VCaP (cell line): Measurements from ENCODE around the gene CCDC50.

Source experiments
- H3K27ac ChIP-seq: fragments of 450-650 bp; 2 replicates; pipeline ENCODE4 v1.5.1; 2017
- CTCF ChIP-seq: fragments of 450-650 bp; conservative IDR thresholded peaks from 2 replicates; pipeline ENCODE4 v1.5.1; 2017; ENCODE audit warnings: mild to moderate bottlenecking, moderate library complexity

CCDC50 gene

GRCh38 chr3:191381303-191381702, 52.1 kb downstream of the CCDC50 start:
- TF ChIP-seq CTCF, result no peak
- no peak overlapping the region for H3K27ac ChIP-seq

DNA sequence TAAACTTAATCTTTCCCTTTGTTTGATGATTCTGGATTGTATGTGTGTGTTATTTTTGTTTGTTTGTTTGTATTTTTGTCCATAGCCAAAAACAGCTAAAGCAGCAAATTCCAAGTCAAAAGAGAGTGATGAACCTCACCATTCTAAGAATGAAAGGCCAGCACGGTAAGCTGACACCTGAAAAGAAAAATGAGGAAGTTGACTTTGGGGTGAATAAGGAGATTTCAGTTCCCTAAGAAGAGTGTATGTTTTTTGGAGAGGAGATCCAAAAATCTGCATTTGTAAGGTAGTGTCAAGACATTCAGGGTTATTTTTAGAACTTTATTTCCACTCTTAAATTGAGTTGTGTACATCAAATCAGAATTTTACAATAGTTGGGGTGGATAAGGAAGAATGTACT, 53.5 kb downstream of the CCDC50 start:
- no peak overlapping the region for H3K27ac ChIP-seq
- no peak for TF ChIP-seq CTCF

GRCh38 chr3:191383124-191383523, 53.9 kb downstream of the CCDC50 start:
- no peak overlapping the region for H3K27ac ChIP-seq
- no peak for TF ChIP-seq CTCF

- H3K27ac ChIP-seq, result no peak overlapping the region
Measured at GRCh38 chr3:191385101-191385500, 55.9 kb downstream of the CCDC50 start.

DNA sequence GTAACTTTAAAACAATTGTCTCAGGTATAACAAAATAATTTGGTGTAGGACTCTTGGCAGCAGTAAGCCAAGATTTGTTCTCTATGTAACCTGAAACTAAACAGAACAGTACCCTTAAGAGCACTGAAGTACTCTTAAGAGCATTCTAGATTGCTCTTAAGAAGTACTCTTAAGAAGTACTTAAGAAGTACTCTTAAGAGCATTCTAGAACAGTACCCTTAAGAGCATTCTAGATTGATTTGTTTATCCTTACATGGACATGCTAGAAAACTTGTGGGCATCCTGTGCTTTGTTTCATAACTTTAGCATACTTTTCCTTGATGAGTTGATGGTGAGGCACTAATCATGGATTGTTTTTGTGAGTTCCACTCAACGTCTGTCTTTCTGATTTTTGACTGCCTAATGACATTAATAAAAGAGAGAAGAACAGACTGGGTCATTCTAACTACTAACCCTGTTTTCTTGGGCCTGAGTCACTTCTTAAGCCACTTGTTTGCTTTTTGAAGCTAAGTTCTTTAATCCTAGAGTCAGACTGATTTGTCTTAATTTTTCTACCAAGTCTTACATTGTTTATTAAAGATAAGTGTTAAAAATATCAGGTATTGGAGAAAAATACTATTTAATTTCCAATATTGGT, 58.4 kb downstream of the CCDC50 start:
- TF ChIP-seq CTCF, result no peak
- H3K27ac ChIP-seq, result no peak overlapping the region

More at GRCh38 chr3:191385101-191385500, 55.9 kb downstream of the CCDC50 start:
- TF ChIP-seq CTCF, result no peak

DNA sequence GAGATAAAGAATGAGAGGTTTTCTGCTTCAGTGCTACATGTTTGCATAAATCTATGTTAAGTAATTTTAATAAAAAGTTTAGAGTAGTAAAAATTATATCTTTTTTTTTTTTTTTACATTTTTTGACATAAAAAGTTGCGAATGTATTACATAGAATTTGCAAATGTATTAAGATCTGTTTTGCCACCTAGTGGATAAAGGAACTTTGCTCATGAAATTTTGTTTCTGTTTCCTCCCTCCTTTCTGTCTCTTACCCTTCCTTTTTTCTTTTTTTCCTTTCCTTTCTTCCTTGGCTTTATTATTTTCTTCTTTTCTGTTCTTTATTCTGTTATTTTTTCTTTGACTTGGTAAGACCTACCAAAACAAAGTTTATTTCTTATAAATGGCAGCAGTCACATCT, 59.6 kb downstream of the CCDC50 start:
- no peak overlapping the region for H3K27ac ChIP-seq
- TF ChIP-seq CTCF, result peak; percentile 66

DNA sequence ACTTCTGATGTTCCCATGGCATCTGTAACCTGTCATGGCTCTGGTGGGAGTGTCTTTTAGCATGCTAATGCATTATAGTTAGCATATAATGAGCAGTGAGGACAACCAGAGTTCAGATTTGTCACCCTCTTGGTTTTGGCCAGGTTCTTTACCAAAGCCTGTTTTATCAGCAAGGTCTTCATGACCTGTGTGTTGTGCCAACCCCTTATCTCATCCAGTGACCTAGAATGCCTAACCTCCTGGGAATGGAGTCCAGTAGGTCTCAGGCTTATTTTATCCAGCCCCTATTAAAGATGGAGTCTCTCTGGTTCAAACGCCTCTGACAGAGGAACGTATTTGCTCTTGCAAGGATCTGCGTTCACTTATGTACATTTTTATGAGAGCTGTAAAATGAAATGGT, 61.4 kb downstream of the CCDC50 start:
- no peak overlapping the region for H3K27ac ChIP-seq
- no peak for TF ChIP-seq CTCF
